IMR-90 (cell line): ENCODE data around the gene GNG8. TPM values are rescaled to one million over a fixed set of nuclear protein-coding genes. Genes with fewer than 3 reads are reported as not detected.

ENCODE experiments used
- ATAC-seq: fragments of 200-7000 bp; cut with Tn5 transposase; 2 replicates; pipeline ENCODE4 v1.9.1; 2020; ENCODE audit warnings: low read depth, mild to moderate bottlenecking, moderate library complexity
- BruUV-seq: library from RNA; stranded (reverse); fragments of 400-500 nt; replicated peaks from 2 replicates; lab custom pipeline; 2021; lab: Mats Ljungman, UMichigan
- CTCF ChIA-PET: fragments of 300-600 bp; formaldehyde crosslinking; extraction: SDS; loops from one replicate; lab custom pipeline; 2021; ENCODE audit warnings: antibody characterized with exemption; lab: Yijun Ruan, JAX
- POLR2A ChIA-PET: fragments of 300-600 bp; sonication (Branson Sonifier 250); formaldehyde crosslinking; loops from one replicate; lab custom pipeline; 2022; ENCODE audit warnings: antibody characterized with exemption; ENCODE audit not compliant: unreplicated experiment; lab: Charles Lee
- DNase-seq: peaks from one replicate; pipeline ENCODE4 v3.0.0; 2013
- H2AFZ ChIP-seq: replicated peaks from 2 replicates; pipeline ENCODE3; 2013; ENCODE audit warnings: low read length, mild to moderate bottlenecking; ENCODE audit not compliant: poor library complexity
- H2AK5ac ChIP-seq: 2 replicates; pipeline ENCODE4 v1.6.1; 2013; ENCODE audit warnings: low read depth, low read length, inconsistent platforms
- H2AK9ac ChIP-seq: replicated peaks from 2 replicates; pipeline ENCODE3; 2013; ENCODE audit warnings: mild to moderate bottlenecking, low read depth, low read length, moderate library complexity; ENCODE audit not compliant: poor library complexity
- H2BK120ac ChIP-seq: 2 replicates; pipeline ENCODE4 v1.6.1; 2013; ENCODE audit warnings: low read depth, low read length, inconsistent platforms
- H2BK15ac ChIP-seq: 3 replicates; pipeline ENCODE4 v1.6.1; 2013; ENCODE audit warnings: low read depth, low read length, inconsistent platforms
- H2BK20ac ChIP-seq: 2 replicates; pipeline ENCODE4 v1.6.1; 2013; ENCODE audit warnings: low read depth, mild to moderate bottlenecking, inconsistent platforms, low read length, moderate library complexity
- H2BK5ac ChIP-seq: 2 replicates; pipeline ENCODE4 v1.6.1; 2013; ENCODE audit warnings: mild to moderate bottlenecking, low read depth, low read length, inconsistent platforms; ENCODE audit not compliant: poor library complexity, severe bottlenecking
- H3K14ac ChIP-seq: replicated peaks from 2 replicates; pipeline ENCODE4 v1.6.1; 2013; ENCODE audit warnings: low read depth, low read length, inconsistent platforms
- H3K18ac ChIP-seq: 2 replicates; pipeline ENCODE4 v1.6.1; 2013; ENCODE audit warnings: low read depth, low read length, control low read depth
- H3K23ac ChIP-seq: 2 replicates; pipeline ENCODE4 v1.6.1; 2013; ENCODE audit warnings: low read depth, low read length, inconsistent platforms
- H3K27ac ChIP-seq: 2 replicates; pipeline ENCODE4 v1.5.1; 2013; ENCODE audit warnings: mild to moderate bottlenecking, control low read depth, low read length; ENCODE audit not compliant: insufficient read depth
- H3K27me3 ChIP-seq: 2 replicates; pipeline ENCODE4 v1.6.1; 2013; ENCODE audit warnings: low read length; ENCODE audit not compliant: control insufficient read depth, insufficient read depth
- H3K36me3 ChIP-seq: 2 replicates; pipeline ENCODE4 v1.6.1; 2013; ENCODE audit warnings: low read length, mixed read lengths; ENCODE audit not compliant: control insufficient read depth, insufficient read depth
- H3K4ac ChIP-seq: 2 replicates; pipeline ENCODE4 v1.6.1; 2013; ENCODE audit warnings: low read depth, low read length, inconsistent platforms
- H3K4me1 ChIP-seq: 2 replicates; pipeline ENCODE4 v1.6.1; 2013; ENCODE audit warnings: low read length, mixed read lengths; ENCODE audit not compliant: control insufficient read depth, insufficient read depth
- H3K4me2 ChIP-seq: 2 replicates; pipeline ENCODE4 v1.6.1; 2013; ENCODE audit warnings: low read depth, mild to moderate bottlenecking, control low read depth, low read length, moderate library complexity
- H3K4me3 ChIP-seq: 2 replicates; pipeline ENCODE4 v1.5.1; 2013; ENCODE audit warnings: low read depth, mild to moderate bottlenecking, control low read depth, low read length, moderate library complexity; ENCODE audit not compliant: insufficient read depth
- H3K56ac ChIP-seq: 2 replicates; pipeline ENCODE4 v1.6.1; 2013; ENCODE audit warnings: low read length, inconsistent platforms; ENCODE audit not compliant: insufficient read depth; ENCODE audit errors: extremely low read depth
- H3K79me1 ChIP-seq, 2 experiments: 2 replicates each; pipeline ENCODE4 v1.6.1; 2013; ENCODE audit warnings: low read length in 2 of 2, inconsistent platforms in 1 of 2, low read depth in 1 of 2
- H3K9ac ChIP-seq: 2 replicates; pipeline ENCODE4 v1.6.1; 2013; ENCODE audit warnings: low read depth, low read length, control low read depth
- H3K9me1 ChIP-seq: 2 replicates; pipeline ENCODE4 v1.6.1; 2013; ENCODE audit warnings: low read length, inconsistent platforms; ENCODE audit not compliant: insufficient read depth
- H3K9me3 ChIP-seq: 2 replicates; pipeline ENCODE4 v1.6.1; 2013; ENCODE audit warnings: low read length; ENCODE audit not compliant: control insufficient read depth, insufficient read depth
- H4K20me1 ChIP-seq: 2 replicates; pipeline ENCODE4 v1.6.1; 2013; ENCODE audit warnings: low read length, inconsistent platforms; ENCODE audit not compliant: insufficient read depth
- H4K5ac ChIP-seq: 2 replicates; pipeline ENCODE4 v1.6.1; 2013; ENCODE audit warnings: mild to moderate bottlenecking, low read depth, low read length, control low read depth
- H4K8ac ChIP-seq, 2 experiments: 2 replicates each; pipeline ENCODE4 v1.6.1; 2013; ENCODE audit warnings: low read depth in 2 of 2, low read length in 2 of 2, control low read depth in 1 of 2, inconsistent platforms in 1 of 2
- H4K91ac ChIP-seq: 2 replicates; pipeline ENCODE4 v1.6.1; 2013; ENCODE audit warnings: low read depth, low read length, inconsistent platforms; ENCODE audit not compliant: insufficient read depth
- BHLHE40 ChIP-seq: fragments of 150-350 bp; IDR thresholded peaks from 2 replicates; pipeline ENCODE4 v1.6.1; 2016; ENCODE audit warnings: mild to moderate bottlenecking, low read depth, low read length
- CEBPB ChIP-seq: IDR thresholded peaks from 2 replicates; pipeline ENCODE4 v1.6.1; 2012; ENCODE audit warnings: low read depth, low read length, improper control_type of control experiment
- CHD1 ChIP-seq: IDR thresholded peaks from 2 replicates; pipeline ENCODE4 v1.6.1; 2012; ENCODE audit warnings: low read depth, low read length, improper control_type of control experiment
- CTCF ChIP-seq: conservative IDR thresholded peaks from 2 replicates; pipeline ENCODE4 v1.5.1; 2012; ENCODE audit warnings: mild to moderate bottlenecking, low read depth, low read length, improper control_type of control experiment
- ELK1 ChIP-seq: fragments of 150-350 bp; IDR thresholded peaks from 2 replicates; pipeline ENCODE4 v1.6.1; 2016; ENCODE audit warnings: low read depth, mild to moderate bottlenecking, low read length, moderate library complexity, borderline replicate concordance
- FOS ChIP-seq: fragments of 150-350 bp; IDR thresholded peaks from 2 replicates; pipeline ENCODE4 v1.6.1; 2016; ENCODE audit warnings: low read depth, low read length
- MAFK ChIP-seq: IDR thresholded peaks from 2 replicates; pipeline ENCODE4 v1.6.1; 2012; ENCODE audit warnings: low read depth, low read length, improper control_type of control experiment
- MAZ ChIP-seq: IDR thresholded peaks from 2 replicates; pipeline ENCODE4 v1.6.1; 2012; ENCODE audit warnings: low read depth, mild to moderate bottlenecking, low read length, improper control_type of control experiment, moderate library complexity, borderline replicate concordance
- MXI1 ChIP-seq: IDR thresholded peaks from 2 replicates; pipeline ENCODE4 v1.6.1; 2012; ENCODE audit warnings: low read depth, mild to moderate bottlenecking, low read length, moderate library complexity, borderline replicate concordance
- NFE2L2 ChIP-seq: fragments of 150-350 bp; IDR thresholded peaks from 2 replicates; pipeline ENCODE4 v1.6.1; 2016; ENCODE audit warnings: low read depth, mild to moderate bottlenecking, low read length
- POLR2A ChIP-seq: IDR thresholded peaks from 2 replicates; pipeline ENCODE4 v1.6.1; 2012; ENCODE audit warnings: mild to moderate bottlenecking, low read depth, low read length
- RAD21 ChIP-seq: IDR thresholded peaks from 2 replicates; pipeline ENCODE4 v1.6.1; 2012; ENCODE audit warnings: low read length, improper control_type of control experiment
- RCOR1 ChIP-seq: IDR thresholded peaks from 2 replicates; pipeline ENCODE4 v1.6.1; 2012; ENCODE audit warnings: mild to moderate bottlenecking, low read length, improper control_type of control experiment; ENCODE audit not compliant: insufficient replicate concordance
- RFX5 ChIP-seq: IDR thresholded peaks from 2 replicates; pipeline ENCODE4 v1.8.0; 2012; ENCODE audit warnings: low read depth, mild to moderate bottlenecking, low read length, moderate library complexity
- SMC3 ChIP-seq: fragments of 150-350 bp; IDR thresholded peaks from 2 replicates; pipeline ENCODE4 v1.6.1; 2016; ENCODE audit warnings: low read depth, mild to moderate bottlenecking, antibody characterized with exemption, low read length, moderate library complexity
- USF2 ChIP-seq: fragments of 150-350 bp; IDR thresholded peaks from 2 replicates; pipeline ENCODE4 v1.6.1; 2017; ENCODE audit warnings: mild to moderate bottlenecking, antibody characterized with exemption, low read length, low read depth
- WGBS, 2 experiments: methylation state at CpG; one replicate each; pipeline versions ENCODE4 v1.1.5 to v1.1.7; 2013; ENCODE audit warnings: missing lambda C conversion rate in 2 of 2; ENCODE audit not compliant: insufficient read length in 1 of 2; ENCODE audit errors: extremely low coverage in 2 of 2; 5-methylcytosine and 5-hydroxymethylcytosine counted together
- dilution Hi-C: fragments of 300-500 bp; cut with HindIII; formaldehyde crosslinking; loops from one replicate; pipeline ENCODE4 v1.14.3; 2018; ENCODE audit warnings: low sequenced_read_pairs; ENCODE audit not compliant: unreplicated experiment
- in situ Hi-C: fragments of 300-500 bp; cut with MboI; formaldehyde crosslinking; loops from 3 replicates; pipeline ENCODE4 v1.14.3; 2019; ENCODE audit warnings: low sequenced_read_pairs, inconsistent platforms, mixed read lengths
- intact Hi-C: fragments of 100-400 bp; cut with micrococcal nuclease; formaldehyde crosslinking; loops from 2 replicates; pipeline ENCODE4 v1.10.0; 2022
- polyA plus RNA-seq, 3 experiments: library from polyadenylated mRNA; depleted of rRNA; stranded (reverse); fragments of >200 nt; gene quantifications; 2 replicates each; pipeline ENCODE4 v1.2.3, GENCODE V29; 2012; ENCODE audit warnings: low replicate concordance in 1 of 3
- total RNA-seq: library from RNA; depleted of rRNA; stranded (reverse); fragments of >200 nt; gene quantifications from 2 replicates; pipeline ENCODE4 v1.2.3, GENCODE V29; 2012

Gene GNG8
- total and polyA plus RNA-seq, 2 of the 4 experiments (the other 2 are of a cell fraction): not detected

- Histone ChIP-seq H3K18ac (no peak overlapping the region), H3K4me2 (no peak overlapping the region), H2BK120ac (no peak overlapping the region), H2AK9ac (no peak overlapping the region), H3K9ac (no peak overlapping the region), H3K9me3 (no peaks in the 10 kb centered on the region), H3K56ac (no peak overlapping the region), H4K5ac (no peak overlapping the region), H2AFZ (no peak overlapping the region), H3K4ac (no peak overlapping the region), H2BK15ac (no peak overlapping the region), H3K27me3 (no peaks in the 10 kb centered on the region), H3K14ac (no peak overlapping the region), H3K23ac (no peak overlapping the region), H2BK5ac (no peak overlapping the region), H2AK5ac (no peak overlapping the region), H3K9me1 (no peaks in the 10 kb centered on the region), H2BK20ac (no peak overlapping the region), H4K8ac (no peak overlapping the region), H3K4me3 (no peak overlapping the region), H3K27ac (no peak overlapping the region), H4K91ac (no peak overlapping the region), H3K36me3 (peaks cover 55% of the 10 kb centered on the region), H3K4me1 (peaks cover 5% of the 10 kb centered on the region), H3K79me1 (peaks cover 3 to 55% of the 10 kb centered on the region in 2 experiments; a peak in 3 of 4 replicates), H4K20me1 (peaks cover 51% of the 10 kb centered on the region)
- in situ Hi-C loops (no loop called here), intact Hi-C loops (no loop called here), dilution Hi-C loops (no loop called here)
- no peak for TF ChIP-seq RFX5
- no peak for TF ChIP-seq RCOR1
- no peak for TF ChIP-seq POLR2A
- no peak for TF ChIP-seq BHLHE40
- TF ChIP-seq CEBPB: no peak
- TF ChIP-seq SMC3: no peak
- no peak for TF ChIP-seq NFE2L2
- TF ChIP-seq RAD21: no peak
- no peak for TF ChIP-seq MAFK
- TF ChIP-seq CHD1: no peak
- TF ChIP-seq USF2: no peak
- TF ChIP-seq FOS: no peak
- TF ChIP-seq ELK1: no peak
- TF ChIP-seq MXI1: no peak
- no peak for TF ChIP-seq MAZ
- TF ChIP-seq CTCF: no peak
- BruUV-seq: no TSS peak
- ATAC-seq (no peak), DNase-seq (no peak)
- WGBS, 2 experiments: 82% methylated on average over 10 of the region's 27 CpGs; no CpG with 5 or more reads in 1 of the 2 experiments
- CTCF ChIA-PET: no interaction called here
- POLR2A ChIA-PET: no interaction called here
Observed at GRCh38 chr19:46608581-46609345, 27.2 kb downstream of the GNG8 start.
